Measurements from ENCODE around the gene OR56B4. TPM values are rescaled to one million over a fixed set of nuclear protein-coding genes. Genes with fewer than 3 reads are reported as not detected.

The OR56B4 gene
- total and polyA plus RNA-seq, 12 donors, result not detected

Other genes starting within 250 kb of the OR56B4 start
- gene OR52E8, start 250.0 kb upstream of the OR56B4 start, total RNA-seq, result not detected
- gene OR52E8, start 250.0 kb upstream of the OR56B4 start, polyA plus RNA-seq, result not detected
- not detected for gene OR52E4, start 227.1 kb upstream of the OR56B4 start, total RNA-seq
- not detected for gene OR52E4, start 227.1 kb upstream of the OR56B4 start, polyA plus RNA-seq
- not detected for gene OR52E5, start 214.5 kb upstream of the OR56B4 start, total RNA-seq
- gene OR52E5, start 214.5 kb upstream of the OR56B4 start, polyA plus RNA-seq, result not detected
- gene OR56A3, start 165.4 kb upstream of the OR56B4 start, total RNA-seq, result not detected
- gene OR56A3, start 165.4 kb upstream of the OR56B4 start, polyA plus RNA-seq, result not detected
- not detected for gene OR56A5, start 139.2 kb upstream of the OR56B4 start, total RNA-seq
- gene OR56A5, start 139.2 kb upstream of the OR56B4 start, polyA plus RNA-seq, result not detected
- under 1 TPM in 1 of 9 donors, not detected in 8; 0.61 TPM for gene OR52L1, start 120.7 kb upstream of the OR56B4 start, total RNA-seq
- gene OR52L1, start 120.7 kb upstream of the OR56B4 start, polyA plus RNA-seq, result not detected
- gene OR56A4, start 100.7 kb upstream of the OR56B4 start, total RNA-seq, result under 1 TPM in 1 of 9 donors, not detected in 8; under 0.01 TPM
- gene OR56A4, start 100.7 kb upstream of the OR56B4 start, polyA plus RNA-seq, result not detected
- under 1 TPM in 1 of 9 donors, not detected in 8; 0.06 TPM for gene OR56A1, start 76.9 kb upstream of the OR56B4 start, total RNA-seq
- not detected for gene OR56A1, start 76.9 kb upstream of the OR56B4 start, polyA plus RNA-seq
- gene OR52B2, start 62.6 kb downstream of the OR56B4 start, total RNA-seq, result under 1 TPM in 1 of 9 donors, not detected in 8; 0.11 TPM
- not detected for gene OR52B2, start 62.6 kb downstream of the OR56B4 start, polyA plus RNA-seq
- not detected for gene OR52W1, start 91.5 kb downstream of the OR56B4 start, total RNA-seq
- gene OR52W1, start 91.5 kb downstream of the OR56B4 start, polyA plus RNA-seq, result not detected
- not detected for gene C11orf42, start 97.9 kb downstream of the OR56B4 start, total RNA-seq
- not detected for gene C11orf42, start 97.9 kb downstream of the OR56B4 start, polyA plus RNA-seq
- 10 to 100 TPM; 15.6 to 51.5 (median 34.3) TPM for gene FHIP1B, start 127.0 kb downstream of the OR56B4 start, total RNA-seq
- gene FHIP1B, start 127.0 kb downstream of the OR56B4 start, polyA plus RNA-seq, result 10 to 100 TPM; 12.5 to 91.2 (median 69.7) TPM
- 1 to 10 TPM in 1 of 9 donors, under 1 TPM in 4, not detected in 4; 0.06 to 1.5 (median 0.39) TPM for gene CNGA4, start 131.4 kb downstream of the OR56B4 start, total RNA-seq
- under 1 TPM; 0.11 to 0.32 (median 0.20) TPM for gene CNGA4, start 131.4 kb downstream of the OR56B4 start, polyA plus RNA-seq
- under 1 TPM in 4 of 9 donors, not detected in 5; 0.11 to 0.72 (median 0.59) TPM for gene CCKBR, start 152.2 kb downstream of the OR56B4 start, total RNA-seq
- under 1 TPM; 0.07 to 0.22 (median 0.08) TPM for gene CCKBR, start 152.2 kb downstream of the OR56B4 start, polyA plus RNA-seq
- 100 to 1,000 TPM in 2 of 9 donors, 10 to 100 TPM in 7; 17.8 to 110 (median 48.5) TPM for gene CAVIN3, start 212.8 kb downstream of the OR56B4 start, total RNA-seq
- 100 to 1,000 TPM in 1 of 3 donors, 10 to 100 TPM in 1, 1 to 10 TPM in 1; 8.4 to 126 (median 70.0) TPM for gene CAVIN3, start 212.8 kb downstream of the OR56B4 start, polyA plus RNA-seq

All from adrenal gland (tissue), 12 donors.